Activated CD8-positive, alpha-beta memory T cell treated with anti-CD3 and anti-CD28 coated beads, Interleukin-2, amount 50 U/mL, for 1 hour (primary cell): Measurements from ENCODE around the gene STX3.
"Not testable (repeated sequence)": the region's sequence is repeated elsewhere in the genome, so short reads cannot be mapped to it uniquely, and the experiment has no call there.

Experiments used
- DNase-seq: peaks from one replicate; pipeline ENCODE4 v3.0.0-alpha.2; 2020; ENCODE audit errors: extremely low read depth

The STX3 gene

GRCh38 chr11:59758401-59759037 is 3.3 kb downstream of the STX3 start:
- no peak for DNase-seq

- DNase-seq = no peak
These were observed 4.7 kb downstream of the STX3 start for GRCh38 chr11:59759900-59760299.

- no peak for DNase-seq
These were observed 5.6 kb downstream of the STX3 start for GRCh38 chr11:59760771-59761170.

- no peak for DNase-seq
These were observed 6.8 kb downstream of the STX3 start for GRCh38 chr11:59761993-59762392.

GRCh38 chr11:59765068-59765735 is 10.0 kb downstream of the STX3 start:
- no peak for DNase-seq

GRCh38 chr11:59766542-59767224 is 11.5 kb downstream of the STX3 start:
- DNase-seq = no peak

- no peak for DNase-seq
These were observed 12.0 kb downstream of the STX3 start for GRCh38 chr11:59767225-59767611.

- DNase-seq = no peak
These were observed 13.9 kb downstream of the STX3 start for GRCh38 chr11:59769111-59769510.

- DNase-seq = no peak
These were observed 14.7 kb downstream of the STX3 start for GRCh38 chr11:59769828-59770227.

GRCh38 chr11:59770319-59770718 is 15.1 kb downstream of the STX3 start:
- no peak for DNase-seq

GRCh38 chr11:59770869-59771268 is 15.7 kb downstream of the STX3 start:
- DNase-seq = no peak

GRCh38 chr11:59771605-59772004 is 16.4 kb downstream of the STX3 start:
- DNase-seq = no peak

GRCh38 chr11:59773083-59773440 is 17.9 kb downstream of the STX3 start:
- DNase-seq = no peak

- no peak for DNase-seq
These were observed 21.3 kb downstream of the STX3 start for GRCh38 chr11:59776210-59777066.

- no peak for DNase-seq
These were observed 21.9 kb downstream of the STX3 start for GRCh38 chr11:59777104-59777503.

- DNase-seq = no peak
These were observed 22.9 kb downstream of the STX3 start for GRCh38 chr11:59778122-59778521.

- DNase-seq = no peak
These were observed 24.3 kb downstream of the STX3 start for GRCh38 chr11:59779487-59779886.

- no peak for DNase-seq
These were observed 26.9 kb downstream of the STX3 start for GRCh38 chr11:59782080-59782479.

- no peak for DNase-seq
These were observed 28.5 kb downstream of the STX3 start for GRCh38 chr11:59783632-59784090.

GRCh38 chr11:59784441-59784840 is 29.3 kb downstream of the STX3 start:
- not testable (repeated sequence) for DNase-seq

GRCh38 chr11:59785818-59786217 is 30.6 kb downstream of the STX3 start:
- DNase-seq = no peak

GRCh38 chr11:59787255-59787588 is 32.0 kb downstream of the STX3 start:
- DNase-seq = no peak
